ENCODE results near the gene SLC25A2. TPM values are rescaled to one million over a fixed set of nuclear protein-coding genes. Genes with fewer than 3 reads are reported as not detected.
"Not testable (repeated sequence)": the region's sequence is repeated elsewhere in the genome, so short reads cannot be mapped to it uniquely, and the experiment has no call there.

SLC25A2 gene
- total RNA-seq, 4 donors from 2014 or later, result 0.42 to 4.8 TPM; not detected in 2

GRCh38 chr5:141320225-141321169 lies 16.6 kb upstream of the SLC25A2 start, which contains the start of gene TAF7:
Gene TAF7 (minus strand): TSS chr5:141320784. CDS start chr5:141320044, 740 bp downstream.
- peaks cover 0 to 53% (median 19%) of the 10 kb centered on the region in 3 donors for H3K36me3 ChIP-seq
- DNase-seq (ENCODE audit: low spot score in 2 of 2), result peak; percentile 69 to 77
- no peaks in the 10 kb centered on the region for H3K27me3 ChIP-seq
- peaks cover 0 to 11% (median 7%) of the 10 kb centered on the region in 4 donors for H3K4me1 ChIP-seq
- H3K9me3 ChIP-seq, result peaks cover 8 to 87% (median 42%) of the 10 kb centered on the region in 4 donors
- peak within 1 kb of the TSS; percentile 41 to 84 (median 66) for H3K4me3 ChIP-seq
- TF ChIP-seq POLR2A (IDR thresholded peaks at IDR 0.05), result peak; percentile 96 to 99
- peak; percentile 70 to 99 for TF ChIP-seq EP300 (IDR thresholded peaks at IDR 0.05)
- TF ChIP-seq CTCF (IDR thresholded peaks at IDR 0.05), result peak; percentile 64 to 90 (median 83)
- 1 to 2% methylated on average over 51 to 67 of the region's 67 CpGs for WGBS, 2 donors
- H3K27ac ChIP-seq, result peak within 1 kb of the TSS; percentile 91 to 97 (median 94)

GRCh38 chr5:141319699-141320098 lies 15.8 kb upstream of the SLC25A2 start:
- H3K27ac ChIP-seq, result peak overlapping the region in 3 of 4 donors; percentile 91 to 97 (median 95)

GRCh38 chr5:141319202-141319601 lies 15.4 kb upstream of the SLC25A2 start:
- H3K27ac ChIP-seq, result no peak overlapping the region
- no peak for DNase-seq (ENCODE audit: low spot score in 2 of 2)
- no peaks in the 10 kb centered on the region for H3K27me3 ChIP-seq
- 94 to 96% methylated on average over 6 of the region's 6 CpGs for WGBS, 2 donors
- TF ChIP-seq POLR2A (IDR thresholded peaks at IDR 0.05) (no peak), CTCF (IDR thresholded peaks at IDR 0.05) (no peak), EP300 (IDR thresholded peaks at IDR 0.05) (no peak)
- H3K4me3 ChIP-seq, result peak overlapping the region in 1 of 4 donors; percentile 67
- peaks cover 0 to 11% (median 7%) of the 10 kb centered on the region in 4 donors for H3K4me1 ChIP-seq
- peaks cover 0 to 58% (median 19%) of the 10 kb centered on the region in 3 donors for H3K36me3 ChIP-seq
- H3K9me3 ChIP-seq, result peaks cover 8 to 90% (median 46%) of the 10 kb centered on the region in 4 donors

More at GRCh38 chr5:141319699-141320098, 15.8 kb upstream of the SLC25A2 start:
- peaks cover 0 to 54% (median 19%) of the 10 kb centered on the region in 3 donors for H3K36me3 ChIP-seq
- DNase-seq (ENCODE audit: low spot score in 2 of 2), result no peak
- H3K4me3 ChIP-seq, result peak overlapping the region; percentile 41 to 84 (median 66)
- H3K9me3 ChIP-seq, result peaks cover 8 to 89% (median 46%) of the 10 kb centered on the region in 4 donors
- peaks cover 0 to 11% (median 7%) of the 10 kb centered on the region in 4 donors for H3K4me1 ChIP-seq
- 69 to 71% methylated on average over 5 of the region's 5 CpGs for WGBS, 2 donors
- no peaks in the 10 kb centered on the region for H3K27me3 ChIP-seq
- TF ChIP-seq CTCF (IDR thresholded peaks at IDR 0.05) (no peak), POLR2A (IDR thresholded peaks at IDR 0.05) (no peak), EP300 (IDR thresholded peaks at IDR 0.05) (no peak)

- H3K4me1 ChIP-seq, result peaks cover 0 to 11% (median 7%) of the 10 kb centered on the region in 4 donors
- DNase-seq (ENCODE audit: low spot score in 2 of 2); H3K4me3 ChIP-seq; H3K27ac ChIP-seq; H3K27me3 ChIP-seq: not testable (repeated sequence)
- H3K36me3 ChIP-seq, result peaks cover 0 to 80% (median 19%) of the 10 kb centered on the region in 3 donors
- peaks cover 8 to 90% (median 52%) of the 10 kb centered on the region in 4 donors for H3K9me3 ChIP-seq
- WGBS, 2 donors, result 91 to 94% methylated on average over 4 of the region's 4 CpGs
Observed at GRCh38 chr5:141316963-141317362, 13.1 kb upstream of the SLC25A2 start.

- Histone ChIP-seq H3K36me3 (peaks cover 0 to 91% (median 12%) of the 10 kb centered on the region in 3 donors), H3K27me3 (no peaks in the 10 kb centered on the region), H3K4me3 (no peak overlapping the region), H3K9me3 (peaks cover 6 to 100% (median 52%) of the 10 kb centered on the region in 4 donors), H3K27ac (no peak overlapping the region), H3K4me1 (no peaks in the 10 kb centered on the region)
- DNase-seq (ENCODE audit: low spot score in 2 of 2), result no peak
- TF ChIP-seq CTCF (IDR thresholded peaks at IDR 0.05) (no peak), POLR2A (IDR thresholded peaks at IDR 0.05) (no peak), EP300 (IDR thresholded peaks at IDR 0.05) (no peak)
Observed at GRCh38 chr5:141313711-141314110, 9.9 kb upstream of the SLC25A2 start.
